Gastroesophageal sphincter (tissue), 2 donors: ENCODE measurements around the gene SPATA46.

Experiments
- EP300 ChIP-seq: sonication (generic); formaldehyde crosslinking; IDR thresholded peaks from one replicate; pipeline ENCODE4 v1.6.1; 2017; ENCODE audit warnings: antibody characterized with exemption, mild to moderate bottlenecking
- POLR2A ChIP-seq, 2 donors: fragments of 450-650 bp; IDR thresholded peaks; one replicate each; pipeline ENCODE4 v1.6.1; 2017; ENCODE audit warnings: antibody characterized with exemption in 2 of 2, mild to moderate bottlenecking in 2 of 2, moderate library complexity in 1 of 2
- POLR2AphosphoS5 ChIP-seq: sonication (generic); formaldehyde crosslinking; IDR thresholded peaks from one replicate; pipeline ENCODE4 v1.6.1; 2017; ENCODE audit warnings: antibody characterized with exemption

GRCh38 chr1:162370161-162370560 lies 6.5 kb downstream of the SPATA46 start:
- TF ChIP-seq POLR2A (IDR thresholded peaks at IDR 0.05) = no peak
- TF ChIP-seq EP300 = no peak
- TF ChIP-seq POLR2AphosphoS5 = no peak
